Mesothelial cell of epicardium (in vitro differentiated cells): ENCODE results near the gene ABL2. TPM values are rescaled to one million over a fixed set of nuclear protein-coding genes. Genes with fewer than 3 reads are reported as not detected.
A peak's percentile ranks its signal among the peaks of the same experiment; 100 is the strongest.

Source experiments
- DNase-seq, 2 experiments: peaks; one replicate each; pipeline ENCODE4 v3.0.0; 2021; ENCODE audit warnings: low spot score in 2 of 2; ENCODE audit not compliant: unreplicated experiment in 2 of 2
- H3K27ac Mint-ChIP-seq: 2 replicates; pipeline ENCODE4 v1.8.0; 2021; ENCODE audit warnings: mixed read lengths
- H3K27me3 Mint-ChIP-seq: 2 replicates; pipeline ENCODE4 v1.8.0; 2021; ENCODE audit warnings: low read depth, mixed read lengths
- H3K36me3 Mint-ChIP-seq: 2 replicates; pipeline ENCODE4 v1.8.0; 2021; ENCODE audit warnings: mixed read lengths
- H3K4me1 Mint-ChIP-seq: 2 replicates; pipeline ENCODE4 v1.8.0; 2021; ENCODE audit warnings: mixed read lengths
- H3K4me3 Mint-ChIP-seq: 2 replicates; pipeline ENCODE4 v1.8.0; 2021; ENCODE audit warnings: mild to moderate bottlenecking, moderate library complexity, mixed read lengths
- H3K9me3 Mint-ChIP-seq: 2 replicates; pipeline ENCODE4 v1.8.0; 2021; ENCODE audit warnings: mixed read lengths
- total RNA-seq: library from RNA; stranded (reverse); gene quantifications from 3 replicates; pipeline ENCODE4 v1.2.1, GENCODE V29; 2021
- TF ChIP-seq, protein P1 (sequence below): fragments of 200-600 bp; sonication (generic); IDR thresholded peaks from one replicate; pipeline ENCODE4 v1.5.0; 2021; ENCODE audit warnings: antibody characterized with exemption; ENCODE audit not compliant: unreplicated experiment

The ABL2 gene
- total RNA-seq, 1 donor from 2014 or later: 23.7 TPM

DNA sequence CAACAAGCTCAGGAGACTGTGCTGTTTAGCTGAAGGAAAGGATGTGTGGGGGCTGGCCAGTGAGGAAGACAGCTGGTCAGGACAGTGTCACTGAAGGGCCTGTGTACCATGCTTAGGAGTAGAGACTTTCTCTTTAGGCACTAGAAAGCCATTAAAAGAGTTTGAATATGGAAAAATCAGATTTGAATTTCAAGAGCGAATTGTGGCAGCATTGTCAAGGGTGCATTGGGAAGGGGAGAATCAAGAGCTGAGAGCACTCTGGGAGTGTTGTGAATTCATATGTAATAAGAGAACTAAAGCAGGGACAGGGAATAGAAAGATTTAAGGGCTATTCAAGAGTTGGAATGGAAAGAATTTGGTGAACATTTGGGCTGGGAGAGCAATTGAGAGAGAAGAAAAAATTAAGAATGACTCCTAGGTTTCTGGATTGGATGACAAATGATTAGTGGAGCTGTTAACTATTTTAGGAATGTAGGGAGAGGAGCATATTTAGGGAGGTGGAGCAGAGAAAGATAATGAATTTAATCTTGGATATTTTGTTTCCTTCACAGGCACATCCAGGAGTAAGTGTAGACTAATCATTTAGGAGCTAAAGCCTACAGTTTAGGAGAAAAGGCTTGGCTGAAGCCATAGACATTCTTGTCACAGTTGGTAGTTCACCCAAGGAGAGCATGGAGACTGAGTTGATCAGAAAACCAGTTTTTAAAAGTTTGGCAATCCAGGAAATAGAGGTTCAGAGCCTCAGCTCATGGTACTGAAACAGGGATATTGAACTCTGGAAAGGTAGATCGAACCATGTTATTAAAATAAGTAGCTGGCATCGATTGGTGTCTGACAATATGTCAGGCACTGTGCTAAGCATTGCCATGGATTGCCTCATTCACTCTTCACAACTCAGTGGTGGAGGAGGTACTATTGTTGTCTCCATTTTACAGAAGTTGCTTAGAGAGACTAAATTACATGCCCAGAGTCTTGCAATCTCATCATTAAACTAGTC is 170.7 kb downstream of the ABL2 start:
- Mint-ChIP-seq H3K4me1 (peaks cover 18% of the 10 kb centered on the region), H3K9me3 (peaks cover 16% of the 10 kb centered on the region), H3K4me3 (no peak overlapping the region), H3K27ac (peak overlapping the region; percentile 64), H3K27me3 (no peaks in the 10 kb centered on the region), H3K36me3 (peaks cover 49% of the 10 kb centered on the region)
- TF ChIP-seq, protein P1, sequence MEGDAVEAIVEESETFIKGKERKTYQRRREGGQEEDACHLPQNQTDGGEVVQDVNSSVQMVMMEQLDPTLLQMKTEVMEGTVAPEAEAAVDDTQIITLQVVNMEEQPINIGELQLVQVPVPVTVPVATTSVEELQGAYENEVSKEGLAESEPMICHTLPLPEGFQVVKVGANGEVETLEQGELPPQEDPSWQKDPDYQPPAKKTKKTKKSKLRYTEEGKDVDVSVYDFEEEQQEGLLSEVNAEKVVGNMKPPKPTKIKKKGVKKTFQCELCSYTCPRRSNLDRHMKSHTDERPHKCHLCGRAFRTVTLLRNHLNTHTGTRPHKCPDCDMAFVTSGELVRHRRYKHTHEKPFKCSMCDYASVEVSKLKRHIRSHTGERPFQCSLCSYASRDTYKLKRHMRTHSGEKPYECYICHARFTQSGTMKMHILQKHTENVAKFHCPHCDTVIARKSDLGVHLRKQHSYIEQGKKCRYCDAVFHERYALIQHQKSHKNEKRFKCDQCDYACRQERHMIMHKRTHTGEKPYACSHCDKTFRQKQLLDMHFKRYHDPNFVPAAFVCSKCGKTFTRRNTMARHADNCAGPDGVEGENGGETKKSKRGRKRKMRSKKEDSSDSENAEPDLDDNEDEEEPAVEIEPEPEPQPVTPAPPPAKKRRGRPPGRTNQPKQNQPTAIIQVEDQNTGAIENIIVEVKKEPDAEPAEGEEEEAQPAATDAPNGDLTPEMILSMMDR: no peak
- DNase-seq: no peak

DNA sequence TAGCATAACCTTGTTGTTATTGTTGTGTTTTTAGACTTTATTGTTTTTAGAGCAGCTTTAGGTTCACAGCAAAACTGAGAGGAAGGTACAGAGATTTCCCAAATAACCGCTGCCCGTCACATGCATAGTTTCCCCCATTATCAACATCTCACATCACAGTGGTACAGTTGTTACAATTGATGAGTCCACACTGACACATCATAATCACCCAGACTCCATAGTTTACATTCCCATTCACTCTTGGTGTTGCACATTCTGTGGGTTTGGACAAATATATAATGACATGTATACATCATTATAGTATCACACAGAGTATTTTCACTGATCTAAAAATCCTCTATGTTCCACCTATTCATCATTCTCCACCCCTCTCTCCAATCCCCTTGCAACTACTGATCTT is 173.5 kb downstream of the ABL2 start:
- Mint-ChIP-seq H3K27ac (no peak overlapping the region), H3K27me3 (no peaks in the 10 kb centered on the region), H3K9me3 (peaks cover 16% of the 10 kb centered on the region), H3K36me3 (peaks cover 40% of the 10 kb centered on the region), H3K4me1 (peaks cover 18% of the 10 kb centered on the region), H3K4me3 (no peak overlapping the region)
- TF ChIP-seq, protein P1: no peak
- DNase-seq: no peak

DNA sequence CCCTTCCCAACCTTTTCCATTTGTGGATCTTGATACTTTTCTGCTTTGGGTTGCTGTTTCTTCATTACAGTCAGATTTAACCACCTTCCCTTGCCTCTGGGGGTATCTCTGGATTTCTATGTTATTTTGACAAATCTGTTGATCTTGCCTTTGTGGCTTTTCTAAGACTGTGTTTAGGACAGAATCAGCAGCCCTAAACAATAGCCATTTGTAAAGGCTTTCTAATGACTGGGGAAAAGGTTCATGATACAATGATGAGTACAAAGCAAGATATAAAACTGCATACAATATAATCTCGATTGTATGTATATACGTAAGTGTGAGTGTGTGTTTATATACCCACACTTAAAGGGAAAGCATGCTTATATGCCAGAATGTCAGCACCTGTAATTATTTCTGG is 176.0 kb downstream of the ABL2 start:
- DNase-seq: no peak
- TF ChIP-seq, protein P1: no peak
- Mint-ChIP-seq H3K4me1 (peaks cover 7% of the 10 kb centered on the region), H3K36me3 (peaks cover 39% of the 10 kb centered on the region), H3K4me3 (no peak overlapping the region), H3K27ac (no peak overlapping the region), H3K27me3 (no peaks in the 10 kb centered on the region), H3K9me3 (peaks cover 16% of the 10 kb centered on the region)

DNA sequence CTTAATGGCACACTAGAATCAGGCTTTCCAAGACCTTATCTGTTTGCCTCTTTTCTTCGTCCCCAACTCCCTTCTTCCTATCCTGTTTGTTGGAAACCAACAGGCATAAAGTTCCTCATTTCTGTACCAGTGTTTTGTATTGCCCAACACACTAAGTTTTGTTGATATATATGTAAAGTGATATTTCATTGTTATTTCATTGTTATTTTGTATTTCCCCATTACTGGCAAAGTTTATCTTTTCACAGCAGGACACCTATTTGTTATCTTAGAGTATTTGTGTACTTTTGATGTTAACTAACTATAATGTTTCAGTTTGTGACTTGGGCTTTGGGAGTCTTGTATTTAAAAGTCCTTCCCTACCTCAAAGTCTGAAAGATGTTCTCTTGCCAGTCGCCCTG is 176.7 kb downstream of the ABL2 start:
- Mint-ChIP-seq H3K27ac (no peak overlapping the region), H3K36me3 (peaks cover 38% of the 10 kb centered on the region), H3K27me3 (no peaks in the 10 kb centered on the region), H3K4me3 (no peak overlapping the region), H3K4me1 (peaks cover 4% of the 10 kb centered on the region), H3K9me3 (peaks cover 16% of the 10 kb centered on the region)
- TF ChIP-seq, protein P1: no peak
- DNase-seq: no peak

Other genes with a start within 250 kb of the ABL2 start
- gene FAM20B, start 203.8 kb downstream of the ABL2 start, total RNA-seq: 49.5 to 56.8 TPM (median 52.2 TPM) in 3 replicates
- gene TOR3A, start 147.6 kb downstream of the ABL2 start, total RNA-seq: 16.5 to 18.3 TPM (median 17.3 TPM) in 3 replicates
- 25.6 to 28.8 TPM (median 27.8 TPM) in 3 replicates for gene SOAT1, start 64.1 kb upstream of the ABL2 start, total RNA-seq
- gene AXDND1, start 136.3 kb upstream of the ABL2 start, total RNA-seq: 0.29 to 1.4 TPM (median 0.97 TPM) in 3 replicates